ENCODE measurements around the gene NVL.

Gene NVL

DNA sequence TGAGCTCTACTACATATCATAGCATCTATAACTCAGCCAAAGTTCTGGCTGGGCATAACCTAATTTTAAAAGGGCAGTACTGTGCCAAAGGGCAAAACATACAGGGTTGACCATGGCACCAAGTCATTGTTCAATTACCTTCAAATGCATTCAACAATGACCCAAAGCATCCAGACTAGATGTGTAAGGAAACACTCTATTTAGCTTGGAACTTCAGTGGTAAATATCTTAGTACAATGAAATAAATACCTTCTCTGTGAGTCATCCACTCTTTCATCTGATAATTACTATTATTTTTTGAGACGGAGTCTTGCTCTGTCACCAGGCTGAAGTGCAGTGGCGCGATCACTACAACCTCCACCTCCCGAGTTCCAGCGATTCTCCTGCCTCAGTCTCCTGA, 70.0 kb downstream of the NVL start:
- Histone ChIP-seq H3K79me2 (ENCODE audit: insufficient read depth, low read length) (no peaks in the 10 kb centered on the region), H3K4me1 (ENCODE audit: insufficient read depth, low read length) (no peaks in the 10 kb centered on the region), H3K4me3 (ENCODE audit: low read depth in 1 of 2, low read length in 2 of 2) (no peak overlapping the region), H2AFZ (ENCODE audit: low read depth, low read length) (no peak overlapping the region), H3K9ac (ENCODE audit: low read depth, low read length) (no peak overlapping the region), H3K4me2 (ENCODE audit: insufficient read depth, low read length) (no peak overlapping the region), H4K20me1 (ENCODE audit: insufficient read depth, low read length) (no peaks in the 10 kb centered on the region), H3K27ac (ENCODE audit: low read length) (no peak overlapping the region), H3K9me3 (ENCODE audit: insufficient read depth, low read length, severe bottlenecking) (no peaks in the 10 kb centered on the region), H3K27me3 (ENCODE audit: insufficient read depth, low read length, poor library complexity) (no peaks in the 10 kb centered on the region), H3K36me3 (ENCODE audit: insufficient read depth, low read length) (peaks cover 4% of the 10 kb centered on the region; the same call in 1 of the 2 replicates)
- ATAC-seq (ENCODE audit: insufficient read depth, low read depth) (no peak), DNase-seq (no peak)
- no peak for TF ChIP-seq EZH2 (IDR thresholded peaks at IDR 0.05; ENCODE audit: borderline replicate concordance, low read depth, low read length, severe bottlenecking)
- TF ChIP-seq, protein P1, sequence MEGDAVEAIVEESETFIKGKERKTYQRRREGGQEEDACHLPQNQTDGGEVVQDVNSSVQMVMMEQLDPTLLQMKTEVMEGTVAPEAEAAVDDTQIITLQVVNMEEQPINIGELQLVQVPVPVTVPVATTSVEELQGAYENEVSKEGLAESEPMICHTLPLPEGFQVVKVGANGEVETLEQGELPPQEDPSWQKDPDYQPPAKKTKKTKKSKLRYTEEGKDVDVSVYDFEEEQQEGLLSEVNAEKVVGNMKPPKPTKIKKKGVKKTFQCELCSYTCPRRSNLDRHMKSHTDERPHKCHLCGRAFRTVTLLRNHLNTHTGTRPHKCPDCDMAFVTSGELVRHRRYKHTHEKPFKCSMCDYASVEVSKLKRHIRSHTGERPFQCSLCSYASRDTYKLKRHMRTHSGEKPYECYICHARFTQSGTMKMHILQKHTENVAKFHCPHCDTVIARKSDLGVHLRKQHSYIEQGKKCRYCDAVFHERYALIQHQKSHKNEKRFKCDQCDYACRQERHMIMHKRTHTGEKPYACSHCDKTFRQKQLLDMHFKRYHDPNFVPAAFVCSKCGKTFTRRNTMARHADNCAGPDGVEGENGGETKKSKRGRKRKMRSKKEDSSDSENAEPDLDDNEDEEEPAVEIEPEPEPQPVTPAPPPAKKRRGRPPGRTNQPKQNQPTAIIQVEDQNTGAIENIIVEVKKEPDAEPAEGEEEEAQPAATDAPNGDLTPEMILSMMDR (IDR thresholded peaks at IDR 0.05; ENCODE audit: borderline replicate concordance, extremely low read depth, low read length, poor library complexity, severe bottlenecking) = no peak

DNA sequence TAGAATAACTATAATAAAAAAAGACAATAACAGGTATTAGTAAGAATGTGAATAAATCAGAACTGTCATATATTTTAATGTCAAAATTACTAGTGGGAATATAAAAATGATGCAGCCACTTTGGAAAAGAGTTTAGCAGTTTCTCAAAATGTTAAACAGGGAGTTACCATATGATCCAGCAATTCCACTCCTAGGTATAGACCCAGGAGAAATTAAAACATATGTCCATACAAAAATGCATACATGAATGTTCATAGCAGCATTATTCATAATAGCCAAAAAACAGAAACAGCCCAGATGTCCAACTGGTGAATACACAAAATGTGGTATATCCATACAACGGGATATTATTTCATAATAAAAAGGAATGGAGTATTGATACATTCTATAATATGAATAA, 71.6 kb downstream of the NVL start:
- Histone ChIP-seq H3K27me3 (ENCODE audit: insufficient read depth, low read length, poor library complexity) (no peaks in the 10 kb centered on the region), H3K79me2 (ENCODE audit: insufficient read depth, low read length) (no peaks in the 10 kb centered on the region), H2AFZ (ENCODE audit: low read depth, low read length) (no peak overlapping the region), H3K36me3 (ENCODE audit: insufficient read depth, low read length) (peaks cover 2% of the 10 kb centered on the region; the same call in 1 of the 2 replicates), H3K4me3 (ENCODE audit: low read depth in 1 of 2, low read length in 2 of 2) (no peak overlapping the region), H3K9ac (ENCODE audit: low read depth, low read length) (no peak overlapping the region), H3K9me3 (ENCODE audit: insufficient read depth, low read length, severe bottlenecking) (no peaks in the 10 kb centered on the region), H4K20me1 (ENCODE audit: insufficient read depth, low read length) (no peaks in the 10 kb centered on the region), H3K4me1 (ENCODE audit: insufficient read depth, low read length) (no peaks in the 10 kb centered on the region), H3K4me2 (ENCODE audit: insufficient read depth, low read length) (no peak overlapping the region), H3K27ac (ENCODE audit: low read length) (no peak overlapping the region)
- no peak for ATAC-seq (ENCODE audit: insufficient read depth, low read depth)
- no peak for DNase-seq
- TF ChIP-seq EZH2 (IDR thresholded peaks at IDR 0.05; ENCODE audit: borderline replicate concordance, low read depth, low read length, severe bottlenecking) = no peak
- TF ChIP-seq, protein P1 (IDR thresholded peaks at IDR 0.05; ENCODE audit: borderline replicate concordance, extremely low read depth, low read length, poor library complexity, severe bottlenecking) = no peak

DNA sequence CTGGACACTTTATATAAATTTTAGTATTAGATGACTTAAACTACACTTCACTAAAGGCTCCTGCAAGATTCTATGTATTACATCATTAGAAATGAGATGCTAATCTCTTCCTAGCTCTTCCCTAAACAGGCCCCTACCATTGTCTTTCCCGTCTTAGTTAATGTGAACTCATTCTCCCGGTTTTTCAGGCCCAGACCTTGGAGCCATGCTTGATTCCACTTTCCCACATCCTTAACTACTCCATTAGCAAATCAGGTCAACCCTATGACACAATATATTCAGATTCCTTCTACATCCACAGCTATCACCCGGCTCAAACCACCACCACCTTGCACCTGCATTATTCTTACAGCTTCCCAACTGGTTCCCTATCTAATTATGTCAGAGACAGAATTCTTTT, 73.3 kb downstream of the NVL start:
- H3K4me2 ChIP-seq (ENCODE audit: insufficient read depth, low read length) = no peak overlapping the region
- H3K4me1 ChIP-seq (ENCODE audit: insufficient read depth, low read length) = no peaks in the 10 kb centered on the region
- no peaks in the 10 kb centered on the region for H3K9me3 ChIP-seq (ENCODE audit: insufficient read depth, low read length, severe bottlenecking)
- H3K79me2 ChIP-seq (ENCODE audit: insufficient read depth, low read length) = no peaks in the 10 kb centered on the region
- ATAC-seq (ENCODE audit: insufficient read depth, low read depth) (no peak), DNase-seq (no peak)
- H3K27me3 ChIP-seq (ENCODE audit: insufficient read depth, low read length, poor library complexity) = no peaks in the 10 kb centered on the region
- no peak overlapping the region for H3K27ac ChIP-seq (ENCODE audit: low read length)
- no peak overlapping the region for H3K9ac ChIP-seq (ENCODE audit: low read depth, low read length)
- TF ChIP-seq, protein P1 (IDR thresholded peaks at IDR 0.05; ENCODE audit: borderline replicate concordance, extremely low read depth, low read length, poor library complexity, severe bottlenecking) = no peak
- TF ChIP-seq EZH2 (IDR thresholded peaks at IDR 0.05; ENCODE audit: borderline replicate concordance, low read depth, low read length, severe bottlenecking) = no peak
- peaks cover 2% of the 10 kb centered on the region; the same call in 1 of the 2 replicates for H3K36me3 ChIP-seq (ENCODE audit: insufficient read depth, low read length)
- H3K4me3 ChIP-seq (ENCODE audit: low read depth in 1 of 2, low read length in 2 of 2) = no peak overlapping the region
- no peak overlapping the region for H2AFZ ChIP-seq (ENCODE audit: low read depth, low read length)
- H4K20me1 ChIP-seq (ENCODE audit: insufficient read depth, low read length) = no peaks in the 10 kb centered on the region

DNA sequence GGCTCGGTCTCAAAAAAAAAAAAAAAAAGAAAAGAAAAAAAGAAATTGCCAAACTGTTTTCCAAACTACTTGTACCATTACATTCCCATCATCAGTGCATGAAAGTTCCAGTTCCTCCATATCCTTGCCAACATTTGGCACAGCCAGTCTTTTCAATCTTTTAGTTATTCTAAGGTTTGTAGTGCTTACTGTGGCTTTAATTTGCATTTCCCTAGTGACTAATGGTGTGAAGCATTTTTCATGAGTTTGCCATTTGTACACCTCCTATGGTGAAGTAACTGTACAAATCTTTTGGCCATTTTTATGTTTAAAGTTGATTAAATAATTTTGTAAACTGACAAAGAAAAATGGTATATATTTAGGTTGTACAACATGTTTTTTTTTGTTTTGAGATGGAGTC, 76.3 kb downstream of the NVL start:
- peaks cover 11% of the 10 kb centered on the region for H3K36me3 ChIP-seq (ENCODE audit: insufficient read depth, low read length)
- no peak for TF ChIP-seq EZH2 (IDR thresholded peaks at IDR 0.05; ENCODE audit: borderline replicate concordance, low read depth, low read length, severe bottlenecking)
- TF ChIP-seq, protein P1 (IDR thresholded peaks at IDR 0.05; ENCODE audit: borderline replicate concordance, extremely low read depth, low read length, poor library complexity, severe bottlenecking) = no peak
- H3K4me3 ChIP-seq (ENCODE audit: low read depth in 1 of 2, low read length in 2 of 2) = no peak overlapping the region
- no peaks in the 10 kb centered on the region for H3K27me3 ChIP-seq (ENCODE audit: insufficient read depth, low read length, poor library complexity)
- H3K9ac ChIP-seq (ENCODE audit: low read depth, low read length) = no peak overlapping the region
- H3K4me2 ChIP-seq (ENCODE audit: insufficient read depth, low read length) = no peak overlapping the region
- H4K20me1 ChIP-seq (ENCODE audit: insufficient read depth, low read length) = no peaks in the 10 kb centered on the region
- no peak overlapping the region for H2AFZ ChIP-seq (ENCODE audit: low read depth, low read length)
- ATAC-seq (ENCODE audit: insufficient read depth, low read depth) (no peak), DNase-seq (no peak)
- H3K27ac ChIP-seq (ENCODE audit: low read length) = no peak overlapping the region
- no peaks in the 10 kb centered on the region for H3K9me3 ChIP-seq (ENCODE audit: insufficient read depth, low read length, severe bottlenecking)
- no peaks in the 10 kb centered on the region for H3K79me2 ChIP-seq (ENCODE audit: insufficient read depth, low read length)
- no peaks in the 10 kb centered on the region for H3K4me1 ChIP-seq (ENCODE audit: insufficient read depth, low read length)

Data from DND-41 (cell line).